ENCODE results near the gene YIPF4. TPM values are rescaled to one million over a fixed set of nuclear protein-coding genes. Genes with fewer than 3 reads are reported as not detected.

The YIPF4 gene
- total RNA-seq, 1 experiment from 2014 or later, result 60.2 TPM

DNA sequence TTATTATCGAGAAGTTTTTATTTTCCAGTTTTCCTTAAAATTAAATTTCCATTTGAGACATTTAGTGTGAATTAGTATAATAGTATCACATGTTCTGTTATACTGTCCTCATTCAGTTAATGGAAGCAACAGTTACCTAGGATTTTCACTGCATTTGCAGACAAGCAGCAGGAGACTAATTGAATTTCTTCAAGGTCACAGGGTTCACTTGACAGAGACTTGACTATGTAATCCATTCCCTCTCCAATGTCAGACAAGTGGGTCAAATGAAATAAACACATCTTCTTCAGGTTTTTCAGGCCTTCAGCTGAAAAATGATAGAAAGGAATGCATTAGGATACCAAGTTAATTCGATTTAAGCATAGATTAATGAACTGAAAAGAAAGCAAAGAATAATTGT, 39.7 kb upstream of the YIPF4 start:
- no TSS peak for BruUV-seq (replicated peaks)

DNA sequence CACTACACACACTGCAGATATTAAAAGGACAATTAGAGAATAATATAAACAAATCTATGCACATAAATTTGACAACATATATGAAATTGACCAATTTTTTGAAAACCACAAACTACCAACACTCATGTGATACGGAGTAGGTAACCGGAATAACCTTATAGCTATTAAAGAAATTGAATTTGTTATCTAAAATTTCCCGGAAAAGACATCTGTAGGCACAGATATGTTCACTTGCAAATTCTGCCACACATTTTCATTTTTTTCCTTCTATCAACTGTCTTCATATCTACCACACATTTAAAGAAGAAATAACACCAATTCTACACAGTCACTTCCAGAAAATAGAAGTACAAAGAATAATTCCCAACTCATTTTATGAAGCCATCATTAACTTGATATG, 35.4 kb upstream of the YIPF4 start:
- CTCF ChIA-PET, result no interaction called here
- Histone ChIP-seq H3K4me1 (no peaks in the 10 kb centered on the region), H3K4me3 (ENCODE audit: low read depth, low read length) (no peak overlapping the region), H3K27me3 (replicated peaks; ENCODE audit: control insufficient read depth, insufficient read depth, low read length) (no peaks in the 10 kb centered on the region), H3K36me3 (ENCODE audit: control insufficient read depth, insufficient read depth, low read length) (no peaks in the 10 kb centered on the region), H3K9me3 (no peaks in the 10 kb centered on the region)
- Mint-ChIP-seq H3K36me3 (ENCODE audit: insufficient read depth, unreplicated experiment) (no peaks in the 10 kb centered on the region), H3K9me3 (ENCODE audit: unreplicated experiment) (no peaks in the 10 kb centered on the region), H3K27ac (ENCODE audit: unreplicated experiment) (no peak overlapping the region), H3K4me1 (ENCODE audit: low read depth, unreplicated experiment) (no peaks in the 10 kb centered on the region), H3K27me3 (ENCODE audit: insufficient read depth, unreplicated experiment) (no peaks in the 10 kb centered on the region), H3K4me3 (ENCODE audit: unreplicated experiment) (no peak overlapping the region)
- TF ChIP-seq, protein P1, sequence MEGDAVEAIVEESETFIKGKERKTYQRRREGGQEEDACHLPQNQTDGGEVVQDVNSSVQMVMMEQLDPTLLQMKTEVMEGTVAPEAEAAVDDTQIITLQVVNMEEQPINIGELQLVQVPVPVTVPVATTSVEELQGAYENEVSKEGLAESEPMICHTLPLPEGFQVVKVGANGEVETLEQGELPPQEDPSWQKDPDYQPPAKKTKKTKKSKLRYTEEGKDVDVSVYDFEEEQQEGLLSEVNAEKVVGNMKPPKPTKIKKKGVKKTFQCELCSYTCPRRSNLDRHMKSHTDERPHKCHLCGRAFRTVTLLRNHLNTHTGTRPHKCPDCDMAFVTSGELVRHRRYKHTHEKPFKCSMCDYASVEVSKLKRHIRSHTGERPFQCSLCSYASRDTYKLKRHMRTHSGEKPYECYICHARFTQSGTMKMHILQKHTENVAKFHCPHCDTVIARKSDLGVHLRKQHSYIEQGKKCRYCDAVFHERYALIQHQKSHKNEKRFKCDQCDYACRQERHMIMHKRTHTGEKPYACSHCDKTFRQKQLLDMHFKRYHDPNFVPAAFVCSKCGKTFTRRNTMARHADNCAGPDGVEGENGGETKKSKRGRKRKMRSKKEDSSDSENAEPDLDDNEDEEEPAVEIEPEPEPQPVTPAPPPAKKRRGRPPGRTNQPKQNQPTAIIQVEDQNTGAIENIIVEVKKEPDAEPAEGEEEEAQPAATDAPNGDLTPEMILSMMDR (IDR thresholded peaks at IDR 0.05; ENCODE audit: insufficient read depth in 1 of 2, low read depth in 1 of 2, low read length in 1 of 2, severe bottlenecking in 1 of 2, unreplicated experiment in 1 of 2), result no peak
- no peak for DNase-seq
- POLR2A ChIA-PET, result no interaction called here
- BruUV-seq (replicated peaks), result no TSS peak
- intact Hi-C loops (cut with micrococcal nuclease; ENCODE audit: unreplicated experiment), result no loop called here

More for the DNA sequence above, 39.7 kb upstream of the YIPF4 start:
- Histone ChIP-seq H3K36me3 (ENCODE audit: control insufficient read depth, insufficient read depth, low read length) (no peaks in the 10 kb centered on the region), H3K4me1 (no peaks in the 10 kb centered on the region), H3K4me3 (ENCODE audit: low read depth, low read length) (no peak overlapping the region), H3K27me3 (replicated peaks; ENCODE audit: control insufficient read depth, insufficient read depth, low read length) (no peaks in the 10 kb centered on the region), H3K9me3 (no peaks in the 10 kb centered on the region)
- ChIA-PET POLR2A (no interaction called here), CTCF (interaction anchor here (0.6 kb wide), 1 partner anchor 88 kb away, joined by 3 read pairs; no protein-coding TSS in a partner anchor)
- Mint-ChIP-seq H3K36me3 (ENCODE audit: insufficient read depth, unreplicated experiment) (no peaks in the 10 kb centered on the region), H3K4me1 (ENCODE audit: low read depth, unreplicated experiment) (no peaks in the 10 kb centered on the region), H3K27me3 (ENCODE audit: insufficient read depth, unreplicated experiment) (no peaks in the 10 kb centered on the region), H3K9me3 (ENCODE audit: unreplicated experiment) (no peaks in the 10 kb centered on the region), H3K27ac (ENCODE audit: unreplicated experiment) (no peak overlapping the region), H3K4me3 (ENCODE audit: unreplicated experiment) (no peak overlapping the region)
- DNase-seq, result no peak
- TF ChIP-seq, protein P1 (IDR thresholded peaks at IDR 0.05; ENCODE audit: insufficient read depth in 1 of 2, low read depth in 1 of 2, low read length in 1 of 2, severe bottlenecking in 1 of 2, unreplicated experiment in 1 of 2), result no peak
- intact Hi-C loops (cut with micrococcal nuclease; ENCODE audit: unreplicated experiment), result no loop called here

DNA sequence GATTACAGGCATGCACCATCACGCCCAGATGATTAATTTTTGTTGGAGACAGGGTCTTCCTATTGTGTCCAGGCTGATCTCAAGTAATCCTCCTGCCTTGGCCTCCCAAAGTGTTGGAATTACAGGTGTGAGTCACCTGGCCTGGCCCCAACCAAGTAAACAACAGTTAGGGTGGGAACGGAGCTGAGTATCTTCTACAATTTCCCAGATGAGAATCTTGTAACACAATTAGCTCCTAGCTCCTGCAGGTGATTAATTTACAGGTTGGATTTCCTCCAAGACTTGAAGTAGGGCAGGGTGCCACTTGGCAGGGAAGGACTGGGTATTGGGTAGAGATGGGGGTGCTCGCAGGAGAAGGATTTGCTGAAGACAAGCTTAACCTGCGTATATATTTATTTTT, 30.8 kb upstream of the YIPF4 start:
- Histone ChIP-seq H3K27me3 (replicated peaks; ENCODE audit: control insufficient read depth, insufficient read depth, low read length) (no peaks in the 10 kb centered on the region), H3K9me3 (no peaks in the 10 kb centered on the region), H3K36me3 (ENCODE audit: control insufficient read depth, insufficient read depth, low read length) (no peaks in the 10 kb centered on the region), H3K4me1 (no peaks in the 10 kb centered on the region), H3K4me3 (ENCODE audit: low read depth, low read length) (no peak overlapping the region)
- no peaks in the 10 kb centered on the region for H3K36me3 Mint-ChIP-seq (ENCODE audit: insufficient read depth, unreplicated experiment)
- no TSS peak for BruUV-seq (replicated peaks)
- DNase-seq, result no peak
- no peak overlapping the region for H3K4me3 Mint-ChIP-seq (ENCODE audit: unreplicated experiment)
- TF ChIP-seq, protein P1 (IDR thresholded peaks at IDR 0.05; ENCODE audit: insufficient read depth in 1 of 2, low read depth in 1 of 2, low read length in 1 of 2, severe bottlenecking in 1 of 2, unreplicated experiment in 1 of 2), result no peak
- intact Hi-C loops (cut with micrococcal nuclease; ENCODE audit: unreplicated experiment), result no loop called here
- POLR2A ChIA-PET, result no interaction called here
- no peaks in the 10 kb centered on the region for H3K27me3 Mint-ChIP-seq (ENCODE audit: insufficient read depth, unreplicated experiment)
- peaks cover 8% of the 10 kb centered on the region for H3K4me1 Mint-ChIP-seq (ENCODE audit: low read depth, unreplicated experiment)
- CTCF ChIA-PET, result no interaction called here
- no peak overlapping the region for H3K27ac Mint-ChIP-seq (ENCODE audit: unreplicated experiment)
- no peaks in the 10 kb centered on the region for H3K9me3 Mint-ChIP-seq (ENCODE audit: unreplicated experiment)
